Measurements from ENCODE around the gene MLLT3.

The MLLT3 gene

DNA sequence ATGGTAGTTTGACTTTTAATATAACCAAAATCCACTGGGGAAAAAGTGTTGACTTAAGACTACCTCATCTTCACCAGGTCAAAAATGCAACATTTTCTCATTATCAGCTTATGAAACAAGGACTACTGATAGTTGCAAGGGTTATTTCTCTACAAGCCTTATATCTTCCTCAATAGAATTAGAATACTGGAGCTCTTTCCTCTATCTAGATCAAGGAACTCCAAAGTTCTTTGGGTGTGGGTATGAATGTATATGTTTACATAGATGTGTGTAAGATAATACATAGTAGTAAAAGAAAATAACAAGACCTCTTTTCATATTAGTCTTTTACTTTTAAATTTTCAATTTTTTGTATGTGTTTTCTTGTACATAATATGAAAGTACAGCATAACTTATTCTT is 244.5 kb downstream of the MLLT3 start:
- no peak for DNase-seq (ENCODE audit: low read depth)

DNA sequence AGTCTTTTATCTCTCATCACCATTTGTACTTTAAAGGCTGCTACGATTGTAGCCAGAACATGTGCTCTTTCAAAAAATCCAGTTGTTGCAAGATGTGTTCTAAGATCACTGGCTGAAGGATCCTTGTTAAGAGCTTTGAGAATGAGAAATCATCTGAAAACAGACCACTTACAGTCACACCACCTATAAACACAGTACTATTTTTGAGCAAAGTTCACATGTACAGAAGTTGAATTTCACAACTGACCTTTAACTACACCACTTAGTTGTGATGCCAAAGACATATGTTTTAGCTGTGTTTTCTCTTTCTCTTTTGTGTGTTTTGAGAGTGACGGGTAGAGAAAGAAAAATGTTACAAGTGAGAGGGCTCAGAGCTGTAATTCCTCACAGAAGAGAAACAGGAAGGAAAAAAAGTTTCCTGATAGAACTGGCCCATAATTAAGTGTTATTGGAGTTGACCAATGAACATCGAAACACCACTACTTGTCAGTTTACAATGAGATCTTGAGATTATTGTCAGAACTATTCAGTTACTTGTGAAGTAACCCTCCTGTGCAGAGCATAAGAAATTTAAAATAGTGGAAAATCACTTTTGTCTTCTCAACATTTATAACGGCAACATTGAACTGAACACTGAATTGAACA is 245.4 kb downstream of the MLLT3 start:
- DNase-seq (ENCODE audit: low read depth), result no peak

DNA sequence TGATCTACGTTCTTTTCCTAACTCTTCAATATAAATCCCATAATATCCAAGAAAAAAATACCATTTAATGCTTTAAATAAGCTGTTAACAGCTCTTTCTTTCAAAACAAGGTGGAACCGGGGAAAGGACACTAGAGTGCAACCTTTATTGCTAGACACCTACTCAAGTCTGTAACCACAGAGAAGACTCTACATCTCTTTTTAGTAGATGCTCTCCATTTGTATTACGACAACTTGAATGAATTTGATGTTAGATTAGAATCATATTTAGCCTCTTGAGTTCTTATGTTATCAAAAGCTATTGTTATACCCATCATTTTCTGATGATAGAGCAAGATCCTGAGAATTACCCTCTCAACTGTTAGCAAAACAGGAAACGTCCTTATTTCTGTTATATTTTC is 246.3 kb downstream of the MLLT3 start:
- no peak for DNase-seq (ENCODE audit: low read depth)

DNA sequence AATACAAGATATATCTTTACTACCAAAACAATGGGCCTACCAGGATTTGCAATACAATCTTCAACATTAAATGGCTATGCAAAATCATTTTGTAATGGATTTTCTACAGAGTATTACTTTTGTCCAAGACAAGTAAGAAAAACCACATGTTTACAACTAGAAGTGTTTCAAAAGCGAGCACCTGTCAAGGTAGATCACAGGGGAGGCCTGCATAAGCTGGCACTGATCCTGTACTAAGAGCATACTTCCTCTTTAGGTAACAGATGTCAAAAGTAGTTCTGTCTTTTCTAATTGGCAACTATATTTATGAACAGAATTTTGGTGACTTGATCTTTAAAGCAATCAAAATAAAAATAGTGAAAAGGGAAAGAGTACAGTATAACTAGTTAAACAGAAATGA is 249.0 kb downstream of the MLLT3 start:
- DNase-seq (ENCODE audit: low read depth), result no peak

DNA sequence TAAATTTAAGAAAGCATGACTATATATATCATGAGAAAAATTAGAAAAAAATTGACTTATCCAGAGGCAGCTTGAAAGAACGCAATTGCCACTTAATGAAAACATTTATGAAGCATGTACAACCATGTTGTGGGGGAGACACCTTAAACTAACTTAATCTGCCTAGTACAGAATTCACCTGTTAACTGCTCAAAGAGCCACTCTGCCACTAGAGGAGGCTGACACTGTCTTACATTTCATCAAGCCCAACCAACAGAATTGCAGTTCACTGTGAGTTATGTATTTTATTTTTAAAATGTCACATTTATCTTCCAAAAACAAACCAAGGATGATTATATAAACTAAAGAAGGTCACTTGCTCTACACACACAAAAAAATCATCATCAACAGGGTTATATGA is 252.9 kb downstream of the MLLT3 start:
- DNase-seq (ENCODE audit: low read depth), result no peak

DNA sequence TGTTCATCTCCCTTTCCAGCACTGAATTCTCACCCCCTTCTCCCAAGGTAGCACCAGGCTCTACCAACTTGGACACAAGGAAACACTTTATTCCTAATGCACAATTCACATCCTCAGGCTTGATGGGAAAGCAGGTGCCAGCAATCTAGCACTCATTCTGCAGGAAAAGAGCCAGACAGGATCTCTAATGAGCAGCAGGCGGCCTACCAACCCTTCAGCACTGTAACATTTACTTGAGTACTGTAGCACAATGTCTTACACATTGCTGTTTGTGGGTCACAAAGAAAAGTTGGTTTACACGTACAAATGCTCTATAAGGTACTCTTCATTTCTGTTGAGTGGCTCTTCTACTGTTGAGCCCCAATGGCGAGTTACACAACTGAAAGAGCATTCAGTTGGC is 254.4 kb downstream of the MLLT3 start:
- no peak for DNase-seq (ENCODE audit: low read depth)

DNA sequence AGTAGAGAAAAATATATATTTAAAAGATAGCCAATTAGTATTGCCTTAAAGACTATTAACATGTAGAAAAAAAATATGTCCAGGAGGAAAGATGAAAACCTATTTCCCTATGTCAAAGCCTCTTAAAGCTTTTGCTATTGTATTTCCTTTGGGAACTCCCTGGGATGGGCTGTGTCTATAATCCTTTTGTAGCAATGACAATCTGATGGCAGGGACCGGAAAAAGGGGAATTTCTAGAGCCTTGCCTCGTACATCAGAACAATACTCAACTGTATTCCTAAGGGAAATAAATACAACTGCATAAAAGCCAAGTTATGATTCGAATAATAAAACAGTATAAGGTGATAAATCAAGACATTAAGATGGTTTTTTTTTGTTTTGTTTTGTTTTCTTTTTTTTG is 257.3 kb downstream of the MLLT3 start:
- no peak for DNase-seq (ENCODE audit: low read depth)

DNA sequence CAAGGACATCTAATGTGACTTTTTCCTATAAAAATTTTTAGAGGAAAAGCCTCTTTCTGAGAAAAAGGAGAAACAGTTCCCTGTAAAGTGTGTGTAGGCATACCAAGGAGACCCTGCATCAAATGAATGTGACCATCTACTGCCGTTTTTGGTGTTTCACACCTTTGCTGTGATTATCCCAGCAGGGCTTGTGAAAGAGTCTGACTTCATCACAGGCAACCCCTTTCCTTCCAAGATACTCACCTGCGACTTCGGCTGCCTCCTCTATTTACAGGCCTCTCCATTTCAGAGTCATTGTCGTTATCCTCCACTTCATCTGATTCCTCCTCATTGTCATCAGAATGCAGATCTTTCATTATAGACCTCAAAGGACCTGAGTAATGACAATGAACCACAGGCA is 259.1 kb downstream of the MLLT3 start:
- no peak for DNase-seq (ENCODE audit: low read depth)

DNA sequence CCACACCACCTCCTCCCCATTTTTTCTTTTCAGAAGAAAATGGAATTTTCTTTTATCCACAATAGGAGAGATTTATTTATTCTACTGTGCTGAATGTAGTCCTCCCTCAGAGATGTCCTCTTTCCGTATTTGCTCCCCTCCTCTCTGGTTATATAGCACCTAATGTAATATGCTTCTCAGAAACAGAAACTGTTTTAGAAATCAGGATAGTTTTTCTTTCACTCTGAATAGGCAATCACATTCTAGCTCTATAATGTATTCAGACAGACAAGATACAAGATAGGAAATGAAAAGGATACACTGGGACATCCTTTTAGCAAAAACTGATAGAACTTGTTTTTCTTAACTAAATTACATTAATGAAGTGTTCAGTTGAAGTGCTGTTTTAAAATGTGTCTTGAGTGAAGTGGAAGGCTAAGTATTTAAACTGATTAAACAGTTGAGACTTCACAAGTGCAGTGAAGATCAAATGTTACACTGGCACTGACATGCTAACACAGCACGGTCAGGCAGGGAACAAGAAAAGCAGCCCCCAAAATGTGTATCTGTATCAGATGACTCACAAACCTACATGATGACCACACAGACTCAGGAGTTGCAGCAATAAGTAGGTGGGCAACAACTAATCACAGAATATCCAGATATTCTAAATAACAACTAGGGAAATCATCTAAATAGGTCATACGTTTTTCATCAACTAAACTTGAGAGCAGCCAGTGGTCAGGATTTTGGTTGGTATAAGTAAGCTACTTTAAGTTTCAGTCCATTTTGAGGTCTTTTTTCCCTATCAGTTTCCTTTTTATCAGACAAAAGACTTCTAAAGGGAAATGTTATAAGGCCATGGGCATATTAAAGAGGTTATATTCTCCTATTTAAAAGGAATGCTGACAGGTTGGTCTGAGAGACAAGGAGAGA is 260.4 kb downstream of the MLLT3 start:
- DNase-seq (ENCODE audit: low read depth), result no peak

DNA sequence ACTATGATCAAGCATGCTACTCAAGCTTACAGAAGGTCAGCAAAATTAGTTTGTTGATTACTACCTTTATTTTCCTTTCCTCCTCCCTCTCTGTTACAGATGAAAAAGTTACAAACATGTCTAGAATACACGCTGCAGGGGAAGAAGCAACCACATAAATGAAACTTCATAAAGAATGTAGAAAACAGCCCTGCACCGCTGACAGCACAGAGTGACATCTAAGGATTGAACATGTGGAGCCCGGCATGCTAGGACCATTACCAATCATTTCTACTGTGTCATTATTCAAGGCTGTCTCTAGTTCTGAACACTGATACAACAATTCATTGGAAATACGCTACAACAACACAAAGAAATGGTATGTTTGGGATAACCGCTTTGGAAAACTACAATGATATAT is 261.1 kb downstream of the MLLT3 start:
- DNase-seq (ENCODE audit: low read depth), result no peak

DNA sequence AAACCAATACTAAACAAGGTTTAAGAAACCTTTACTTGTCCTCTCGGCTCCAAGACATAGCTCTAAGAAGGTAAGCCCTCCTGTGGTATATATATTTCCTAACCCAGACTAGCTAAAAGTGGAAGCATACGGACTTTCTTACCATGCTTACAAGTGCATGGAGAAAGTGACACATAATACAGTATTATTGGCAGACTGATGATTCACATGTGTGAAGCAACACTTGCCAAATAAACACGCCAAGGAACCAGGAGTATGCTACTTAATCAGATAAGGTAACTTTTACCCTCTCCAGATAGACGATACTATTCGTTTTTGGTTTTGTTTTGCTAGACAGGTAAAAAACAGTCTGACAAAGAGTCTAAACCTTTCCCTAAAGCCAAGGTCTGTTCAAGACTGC is 264.1 kb downstream of the MLLT3 start:
- no peak for DNase-seq (ENCODE audit: low read depth)

DNA sequence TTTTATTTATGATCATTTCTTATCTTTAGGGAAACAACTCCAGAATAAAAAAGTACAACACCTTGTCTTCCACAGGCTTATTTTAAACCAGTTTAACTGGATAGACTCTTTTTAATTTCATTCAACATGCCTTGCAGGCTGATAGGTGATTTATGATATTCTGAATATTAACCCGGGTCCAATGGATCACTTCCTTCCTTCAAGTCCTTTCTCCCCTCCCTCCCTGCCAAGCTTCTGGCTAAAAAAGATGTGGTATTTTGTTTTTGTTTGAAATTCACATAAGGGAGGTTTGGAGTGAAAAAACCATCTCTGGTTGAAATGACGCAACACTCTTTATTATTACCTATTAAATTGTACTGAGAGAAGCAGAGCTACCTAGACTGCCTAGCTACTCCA is 265.3 kb downstream of the MLLT3 start:
- no peak for DNase-seq (ENCODE audit: low read depth)

DNA sequence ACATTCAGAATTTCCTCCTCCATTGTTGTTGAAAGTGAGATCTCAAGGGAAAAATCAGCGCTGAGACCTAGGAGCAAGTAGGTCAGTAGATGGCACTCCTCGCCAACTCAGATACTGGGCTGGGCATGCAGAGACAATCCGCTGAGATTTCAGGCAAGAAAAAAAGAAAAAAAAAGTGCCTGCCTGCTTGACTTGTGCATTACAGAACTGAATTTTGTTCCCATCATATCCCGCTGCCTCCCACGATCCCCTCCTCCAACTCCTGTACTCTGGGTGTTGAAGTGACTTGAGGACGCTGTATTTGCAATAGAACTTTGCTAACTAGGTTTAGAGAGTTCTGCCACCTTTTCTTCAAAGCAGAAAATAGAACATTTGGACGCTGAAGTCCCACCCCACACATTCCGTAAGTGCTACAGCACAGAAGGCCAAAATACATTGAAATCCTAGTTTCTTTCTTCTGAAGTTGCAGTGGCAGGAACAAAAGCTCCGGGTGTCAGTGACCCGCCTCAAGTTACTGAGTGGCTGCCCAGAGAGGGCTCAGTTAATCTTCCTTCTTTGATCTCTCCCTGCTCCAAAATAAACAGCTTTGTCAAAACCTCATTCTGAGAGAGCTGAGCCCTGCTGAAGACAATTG is 265.8 kb downstream of the MLLT3 start:
- no peak for DNase-seq (ENCODE audit: low read depth)

DNA sequence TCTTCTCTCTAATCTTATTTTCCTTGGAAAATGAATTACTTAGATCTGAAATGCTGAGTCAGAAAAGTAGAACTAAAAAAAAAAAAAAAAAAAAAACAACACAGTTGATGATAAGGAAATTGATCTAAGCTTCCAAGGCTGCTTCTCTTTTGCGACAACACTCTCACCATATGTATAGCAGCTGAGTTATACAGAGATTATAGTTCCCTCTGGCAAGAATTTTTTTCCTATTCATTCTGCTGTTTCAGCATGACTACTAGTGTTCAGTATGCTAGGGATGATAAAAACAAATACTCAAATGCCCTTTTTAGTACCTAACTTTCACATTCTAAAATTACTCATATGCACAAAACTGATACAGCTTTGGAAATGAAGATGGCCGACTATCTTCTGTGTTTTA is 267.3 kb downstream of the MLLT3 start:
- DNase-seq (ENCODE audit: low read depth), result no peak

DNA sequence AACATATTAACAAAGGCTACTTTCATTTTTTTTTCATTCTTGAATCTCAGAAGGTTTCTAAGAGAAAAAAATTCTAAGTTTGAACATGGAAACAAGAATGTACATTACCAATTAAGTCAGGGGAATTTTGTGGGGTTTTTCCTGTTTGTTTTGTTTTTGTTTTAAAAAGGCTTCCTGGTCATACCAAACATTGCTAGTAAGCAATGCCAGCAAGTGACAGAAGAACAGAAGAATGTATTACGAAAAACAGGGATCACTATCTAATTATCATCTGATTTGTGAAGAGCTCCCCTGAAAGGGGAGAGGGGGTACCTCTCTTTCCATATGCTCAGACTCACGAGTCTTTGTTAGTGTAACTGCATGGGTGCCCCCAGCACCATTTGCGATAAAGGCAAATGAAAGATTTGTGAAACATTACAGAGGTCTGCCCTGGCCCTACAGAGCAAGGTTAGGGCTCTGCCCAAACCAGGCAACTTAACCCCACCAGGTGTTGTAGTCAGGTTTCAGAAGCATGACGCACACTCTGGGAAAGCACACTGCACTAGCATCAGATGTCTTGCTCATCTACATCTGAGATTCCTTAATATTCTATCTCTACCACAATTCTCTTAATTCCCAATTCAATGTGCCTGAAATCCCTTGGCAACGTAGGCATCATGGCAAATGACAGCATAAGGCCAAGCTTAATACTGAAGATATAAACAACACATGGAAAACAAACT is 268.2 kb downstream of the MLLT3 start:
- no peak for DNase-seq (ENCODE audit: low read depth)

DNA sequence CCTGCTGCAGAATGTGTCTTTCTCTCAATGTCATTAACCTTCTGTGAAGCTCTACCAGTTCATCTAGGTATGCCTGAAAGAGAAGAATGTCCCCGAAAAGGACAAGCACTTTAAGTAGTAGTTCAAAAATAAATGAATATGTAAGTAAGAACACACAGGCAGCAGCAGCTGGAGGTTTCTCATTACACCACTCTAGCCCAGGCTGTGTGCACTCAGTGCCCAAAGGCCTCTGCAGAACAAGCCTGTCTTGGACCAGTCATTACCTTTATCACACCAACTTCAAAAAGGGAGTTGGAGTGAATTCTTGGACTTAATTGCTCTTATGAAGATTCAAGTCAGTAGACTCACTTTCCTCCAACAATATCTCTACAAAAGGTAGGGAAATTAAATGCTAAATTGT is 268.8 kb downstream of the MLLT3 start:
- DNase-seq (ENCODE audit: low read depth), result no peak

DNA sequence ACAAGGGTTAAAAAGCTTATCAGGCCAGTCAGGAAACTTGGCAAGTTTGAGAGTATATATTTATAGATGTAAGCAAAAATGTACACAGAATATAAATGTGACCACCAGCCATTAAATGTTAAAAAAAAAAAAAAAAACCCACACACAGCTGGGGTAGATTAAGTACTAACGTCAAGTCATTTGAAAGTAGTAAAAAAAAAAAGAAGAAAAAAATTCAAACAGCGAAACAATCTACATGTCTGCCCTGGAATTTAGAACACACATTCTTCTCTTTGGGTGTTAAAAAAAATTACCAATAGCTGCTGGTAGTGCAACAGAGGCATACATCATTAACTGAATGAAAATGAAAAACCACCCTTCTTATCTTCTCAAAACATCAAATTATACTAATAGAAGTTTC is 269.7 kb downstream of the MLLT3 start:
- DNase-seq (ENCODE audit: low read depth), result no peak

DNA sequence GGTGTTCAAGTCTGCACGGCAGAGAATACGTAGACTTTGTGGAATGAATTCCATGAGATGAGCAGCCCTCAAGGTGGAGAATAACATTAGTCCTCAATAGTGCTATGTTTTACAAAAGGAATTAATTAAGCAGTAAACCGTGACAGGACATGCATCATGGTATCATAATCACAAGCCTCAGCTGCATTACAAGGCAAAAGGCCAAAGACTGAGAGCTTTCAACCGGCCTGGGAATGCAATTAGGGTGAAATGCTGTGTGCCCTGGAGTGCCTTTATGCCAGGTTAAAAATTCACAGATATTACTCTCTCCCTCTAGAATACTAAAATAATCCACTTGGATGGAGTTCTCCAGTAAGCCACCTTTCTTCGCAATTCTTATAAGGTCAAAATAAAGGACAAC is 270.6 kb downstream of the MLLT3 start:
- no peak for DNase-seq (ENCODE audit: low read depth)

DNA sequence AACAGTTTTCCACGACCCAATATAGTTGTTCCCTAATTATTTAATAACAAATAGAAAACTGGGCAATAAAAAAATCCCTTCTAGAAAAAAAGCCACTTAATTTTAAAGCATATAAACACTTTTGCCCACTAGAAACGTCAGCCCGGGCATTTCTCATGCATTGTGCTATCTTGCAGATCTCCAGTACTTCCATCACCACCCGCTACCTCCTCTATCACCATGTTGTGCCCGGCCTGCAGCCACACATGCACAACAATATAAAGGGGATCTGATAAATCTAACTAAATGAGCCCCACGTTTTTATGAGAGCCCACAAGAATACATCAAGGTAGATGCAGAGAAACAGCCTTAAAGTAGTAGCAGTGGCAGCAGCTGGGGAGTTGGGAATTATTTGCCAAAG is 272.7 kb downstream of the MLLT3 start:
- DNase-seq (ENCODE audit: low read depth), result no peak

DNA sequence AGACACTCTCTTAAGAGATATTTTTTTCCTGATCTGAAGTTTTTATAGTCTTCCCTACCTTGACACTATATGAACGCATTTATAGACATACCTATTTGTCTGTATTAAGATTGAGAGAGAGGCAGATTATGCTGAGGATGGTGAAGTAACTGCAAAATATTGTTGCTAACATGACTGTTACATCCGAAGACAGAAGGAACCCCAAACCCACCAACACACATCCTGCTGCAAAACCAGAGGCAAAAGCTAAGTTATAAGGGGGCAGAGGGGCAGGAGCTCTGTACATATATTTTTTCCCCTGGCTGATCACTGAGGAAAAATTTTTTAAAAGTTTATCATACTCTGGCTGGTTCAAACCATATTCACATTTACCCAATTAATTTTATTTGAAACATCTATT is 279.0 kb downstream of the MLLT3 start:
- no peak for DNase-seq (ENCODE audit: low read depth)

DNA sequence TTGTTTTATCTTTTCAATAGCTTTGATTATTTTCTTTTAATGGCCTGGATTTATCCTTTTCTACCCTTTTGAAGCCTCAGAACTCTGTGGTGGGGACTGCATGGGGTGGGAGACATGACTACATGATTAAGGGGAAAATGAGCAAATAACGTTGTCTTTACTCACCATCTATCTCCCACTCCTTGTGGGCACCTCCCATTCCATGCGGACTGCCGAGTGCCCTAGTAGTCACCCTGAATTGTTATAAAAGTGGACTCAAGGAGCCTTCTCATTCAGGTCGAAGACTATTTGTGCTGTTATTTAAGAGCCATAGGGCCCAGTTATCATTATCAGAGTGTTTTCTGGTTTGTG is 281.8 kb downstream of the MLLT3 start:
- DNase-seq (ENCODE audit: low read depth), result no peak

DNA sequence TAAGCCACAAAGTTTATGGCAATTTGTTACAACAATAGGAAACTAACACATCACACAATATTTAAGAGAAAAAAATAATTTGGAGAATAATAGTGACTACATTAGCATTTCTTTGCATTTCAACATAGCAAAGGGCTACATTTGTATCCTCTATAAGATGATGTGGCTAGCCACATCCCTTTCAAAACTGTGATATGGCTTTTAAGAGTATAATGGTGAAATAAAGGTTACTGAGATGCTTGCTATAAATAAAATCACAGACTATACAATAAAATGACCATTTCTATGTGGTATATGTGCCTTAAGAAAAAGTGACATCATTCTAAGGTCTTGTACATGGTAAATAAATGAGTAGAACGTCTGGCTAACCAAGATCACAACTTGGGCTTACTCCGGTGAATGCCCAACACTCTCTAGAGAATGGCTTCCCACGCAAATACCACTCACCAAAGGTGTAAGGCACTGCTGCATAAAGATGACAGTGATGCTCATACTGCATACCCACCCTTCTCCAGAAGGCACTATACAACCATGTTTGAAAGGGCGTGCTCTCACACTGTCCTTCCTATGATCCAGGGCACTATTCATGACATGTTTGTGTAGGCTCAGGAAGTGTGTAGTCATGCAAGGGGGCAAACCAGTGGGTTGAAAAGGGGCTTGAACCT is 286.5 kb downstream of the MLLT3 start:
- DNase-seq (ENCODE audit: low read depth), result no peak

Data from stimulated activated CD8-positive, alpha-beta memory T cell treated with anti-CD3 and anti-CD28 coated beads, Interleukin-15, amount 100 ng/mL, for 24 hours (primary cell).